ENCODE measurements around the gene TMEM37. TPM values are rescaled to one million over a fixed set of nuclear protein-coding genes. Genes with fewer than 3 reads are reported as not detected.

Gene TMEM37
- total and polyA plus RNA-seq, 9 donors: 2.0 to 10.9 (median 5.8) TPM

DNA sequence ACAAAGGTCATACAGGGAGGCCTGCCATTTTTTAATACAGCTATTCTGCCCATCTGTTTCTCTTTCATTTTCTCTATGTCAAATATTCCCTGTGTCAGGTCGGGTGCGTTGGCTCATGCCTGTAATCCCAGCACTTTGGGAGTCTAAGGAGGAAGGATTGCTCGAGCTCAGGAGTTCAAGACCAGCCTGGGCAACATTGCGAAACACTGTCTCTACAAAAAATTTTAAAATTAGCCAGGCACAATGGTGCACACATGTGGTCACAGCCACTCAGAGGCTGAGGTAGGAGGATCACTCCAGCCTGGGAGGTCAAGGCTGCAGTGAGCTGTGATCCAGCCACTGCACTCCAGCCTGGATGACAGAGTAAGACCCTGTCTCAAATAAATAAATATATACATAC lies 34.7 kb downstream of the TMEM37 start:
- Histone ChIP-seq H3K27ac (ENCODE audit: low read length) (no peak overlapping the region), H3K27me3 (ENCODE audit: control insufficient read depth, insufficient read depth, low read length) (no peaks in the 10 kb centered on the region), H3K4me1 (ENCODE audit: control insufficient read depth, insufficient read depth, low read length) (no peaks in the 10 kb centered on the region), H3K4me3 (ENCODE audit: low read length) (no peak overlapping the region), H3K9me3 (replicated peaks; ENCODE audit: control insufficient read depth, low read depth, low read length) (no peaks in the 10 kb centered on the region), H3K36me3 (ENCODE audit: control insufficient read depth, insufficient read depth, low read length) (no peaks in the 10 kb centered on the region)
- 64% methylated on average over 4 of the region's 4 CpGs for WGBS (ENCODE audit: insufficient coverage)
- DNase-seq: no peak

DNA sequence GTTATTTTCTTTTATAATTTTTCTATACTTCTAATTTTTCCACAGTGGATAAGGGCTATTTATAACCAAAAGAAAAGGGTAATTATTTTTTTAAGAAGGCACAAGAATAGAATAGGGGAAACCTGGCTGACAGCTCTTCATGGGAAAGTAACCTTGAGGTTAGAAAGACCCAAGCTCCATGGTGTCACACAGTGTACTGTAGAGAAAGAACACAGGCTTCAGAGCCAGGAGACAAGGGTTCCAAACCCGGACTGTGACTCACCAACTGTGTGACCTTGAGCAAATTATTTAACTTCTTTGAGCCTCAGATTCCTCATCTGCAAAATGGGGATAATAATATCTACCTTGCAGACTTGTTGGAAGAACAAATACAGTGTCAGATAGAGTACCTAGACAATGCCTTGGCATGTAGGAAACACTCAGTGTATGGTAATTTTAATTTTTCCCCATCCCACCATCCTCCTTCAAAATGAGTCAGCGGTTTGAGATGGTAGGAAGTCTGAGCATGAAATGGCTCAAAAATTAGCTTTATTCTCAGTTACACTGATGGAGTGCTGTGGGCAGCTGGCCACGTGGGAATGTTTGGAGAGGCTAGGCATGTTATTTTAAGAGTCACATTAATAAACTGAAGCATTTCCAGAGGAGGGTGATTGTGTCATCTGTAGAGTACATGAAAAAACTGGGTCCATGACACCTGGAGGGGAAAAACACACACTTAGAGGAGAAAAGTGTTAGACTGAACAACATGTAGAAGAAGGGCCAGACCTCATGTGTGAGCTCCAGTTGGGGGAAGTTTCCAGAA lies 36.7 kb downstream of the TMEM37 start:
- Histone ChIP-seq H3K9me3 (replicated peaks; ENCODE audit: control insufficient read depth, low read depth, low read length) (no peaks in the 10 kb centered on the region), H3K27ac (ENCODE audit: low read length) (no peak overlapping the region), H3K27me3 (ENCODE audit: control insufficient read depth, insufficient read depth, low read length) (no peaks in the 10 kb centered on the region), H3K4me3 (ENCODE audit: low read length) (no peak overlapping the region), H3K4me1 (ENCODE audit: control insufficient read depth, insufficient read depth, low read length) (no peaks in the 10 kb centered on the region), H3K36me3 (ENCODE audit: control insufficient read depth, insufficient read depth, low read length) (no peaks in the 10 kb centered on the region)
- 48% methylated on average over 2 of the region's 3 CpGs for WGBS (ENCODE audit: insufficient coverage)
- DNase-seq: no peak

DNA sequence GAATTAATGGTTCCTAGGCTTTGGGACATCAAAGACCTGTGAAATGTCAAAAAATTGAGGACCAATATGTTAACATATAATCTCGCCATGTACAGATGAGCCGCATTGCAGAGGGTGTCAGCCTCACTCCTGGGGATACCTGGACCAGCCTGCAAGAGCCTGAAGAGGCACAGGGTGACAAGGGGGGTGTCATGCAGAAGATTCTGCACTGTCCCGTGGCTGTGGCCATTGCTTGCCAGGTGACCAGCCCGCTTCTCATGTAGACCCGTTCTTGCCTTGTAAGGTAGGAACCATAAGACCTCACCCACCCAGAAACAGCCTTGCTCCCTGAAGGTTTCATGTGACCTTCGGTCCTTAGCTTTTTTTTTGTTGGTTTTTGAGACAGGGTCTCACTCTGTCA lies 37.5 kb downstream of the TMEM37 start:
- Histone ChIP-seq H3K36me3 (ENCODE audit: control insufficient read depth, insufficient read depth, low read length) (no peaks in the 10 kb centered on the region), H3K4me1 (ENCODE audit: control insufficient read depth, insufficient read depth, low read length) (no peaks in the 10 kb centered on the region), H3K27ac (ENCODE audit: low read length) (no peak overlapping the region), H3K4me3 (ENCODE audit: low read length) (no peak overlapping the region), H3K9me3 (replicated peaks; ENCODE audit: control insufficient read depth, low read depth, low read length) (no peaks in the 10 kb centered on the region), H3K27me3 (ENCODE audit: control insufficient read depth, insufficient read depth, low read length) (no peaks in the 10 kb centered on the region)
- DNase-seq: no peak
- 62% methylated on average over 4 of the region's 6 CpGs for whole genome bisulfite sequencing (ENCODE audit: insufficient coverage)

DNA sequence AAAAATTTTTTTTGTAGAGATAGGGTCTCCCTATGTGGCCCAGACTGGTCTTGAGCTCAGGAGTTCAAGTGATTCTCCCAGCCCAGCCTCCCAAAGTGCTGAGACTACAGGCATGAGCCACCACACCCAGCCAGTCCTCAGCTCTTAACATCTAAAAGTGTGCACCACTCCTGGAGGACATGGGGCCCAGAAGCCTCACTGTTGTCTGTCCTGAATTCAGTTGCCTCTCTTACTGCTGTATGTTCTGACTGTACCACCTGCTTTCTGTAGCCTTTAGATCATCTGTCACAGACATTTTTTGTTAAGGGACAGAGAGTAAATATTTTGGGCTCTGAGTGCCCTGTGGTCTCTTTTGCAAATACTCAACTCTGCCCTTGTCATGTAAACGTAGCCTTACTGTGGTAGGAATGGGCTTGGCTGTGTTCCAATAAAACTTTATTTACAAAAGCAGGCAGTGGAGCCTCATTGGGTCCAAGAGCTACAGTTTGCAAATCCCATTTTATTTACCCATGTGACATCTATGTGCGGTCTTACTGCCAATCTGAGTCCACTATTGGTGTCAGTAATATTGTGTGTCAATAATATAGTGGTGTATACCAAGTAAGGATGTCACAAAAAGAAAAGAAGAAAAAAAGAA lies 38.1 kb downstream of the TMEM37 start:
- no peak overlapping the region for H3K27ac ChIP-seq (ENCODE audit: low read length)
- H3K9me3 ChIP-seq (replicated peaks; ENCODE audit: control insufficient read depth, low read depth, low read length): no peaks in the 10 kb centered on the region
- no peaks in the 10 kb centered on the region for H3K36me3 ChIP-seq (ENCODE audit: control insufficient read depth, insufficient read depth, low read length)
- no peaks in the 10 kb centered on the region for H3K4me1 ChIP-seq (ENCODE audit: control insufficient read depth, insufficient read depth, low read length)
- no peak overlapping the region for H3K4me3 ChIP-seq (ENCODE audit: low read length)
- WGBS (ENCODE audit: insufficient coverage): no CpG with 5 or more reads among the region's 2 CpGs
- DNase-seq: no peak
- H3K27me3 ChIP-seq (ENCODE audit: control insufficient read depth, insufficient read depth, low read length): no peaks in the 10 kb centered on the region

DNA sequence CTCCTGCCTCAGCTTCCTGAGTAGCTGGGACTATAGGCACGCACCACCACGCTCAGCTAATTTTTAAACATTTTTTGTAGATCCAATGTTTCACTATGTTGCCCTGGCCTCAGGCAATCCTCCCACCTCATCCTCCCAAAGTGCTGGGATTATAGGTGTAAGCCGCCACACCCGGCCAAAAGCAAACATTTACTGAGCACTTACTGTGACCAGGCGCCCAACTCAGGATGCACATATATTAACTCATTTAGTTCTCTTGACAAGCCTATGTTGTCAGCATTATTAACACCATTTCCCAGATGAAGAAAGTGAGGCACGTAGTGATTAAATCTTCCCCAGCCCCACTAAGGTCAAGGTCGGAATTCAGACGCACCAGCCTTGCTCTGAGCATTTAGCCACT lies 41.1 kb downstream of the TMEM37 start:
- 90% methylated on average over 8 of the region's 8 CpGs for WGBS (ENCODE audit: insufficient coverage)
- peaks cover 17% of the 10 kb centered on the region for H3K4me1 ChIP-seq (ENCODE audit: control insufficient read depth, insufficient read depth, low read length)
- no peak overlapping the region for H3K27ac ChIP-seq (ENCODE audit: low read length)
- no peaks in the 10 kb centered on the region for H3K36me3 ChIP-seq (ENCODE audit: control insufficient read depth, insufficient read depth, low read length)
- H3K4me3 ChIP-seq (ENCODE audit: low read length): no peak overlapping the region
- H3K9me3 ChIP-seq (replicated peaks; ENCODE audit: control insufficient read depth, low read depth, low read length): no peaks in the 10 kb centered on the region
- no peak for DNase-seq
- H3K27me3 ChIP-seq (ENCODE audit: control insufficient read depth, insufficient read depth, low read length): no peaks in the 10 kb centered on the region

DNA sequence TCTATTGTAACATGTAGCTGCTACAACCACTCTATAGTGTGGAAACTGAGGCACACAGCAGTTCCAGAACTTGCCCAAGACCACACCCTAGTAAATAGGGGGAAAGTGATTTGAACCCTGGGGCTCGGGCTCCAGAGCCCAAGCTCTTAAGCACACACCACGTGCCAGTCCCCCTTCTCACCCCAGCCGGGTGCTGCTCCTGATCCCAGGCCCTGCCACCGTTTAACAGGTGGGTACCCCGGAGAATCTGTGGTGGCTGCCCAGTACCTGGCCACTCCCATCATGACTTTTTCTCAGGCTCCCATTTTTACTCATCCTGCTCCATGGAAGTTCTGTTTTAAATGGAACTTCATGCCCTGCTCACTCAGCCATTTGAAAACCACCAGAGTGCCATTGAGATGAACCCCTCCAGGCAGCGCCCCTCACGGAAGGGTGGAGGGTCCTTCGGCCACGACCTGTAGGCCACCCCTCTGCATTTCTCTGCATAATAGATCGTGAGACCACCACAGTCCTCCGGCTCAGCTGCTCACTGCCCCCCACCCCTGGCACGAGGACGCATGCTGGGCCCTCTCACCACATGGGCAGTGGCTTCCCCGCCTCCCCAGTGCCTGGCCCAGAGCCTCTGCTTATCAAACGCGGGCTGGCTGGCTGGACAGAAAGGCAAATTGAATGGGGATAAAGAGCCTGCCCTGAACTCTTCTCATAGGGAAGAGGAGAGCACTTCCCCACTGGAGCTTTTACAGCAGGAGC lies 42.1 kb downstream of the TMEM37 start:
- peaks cover 20% of the 10 kb centered on the region for H3K4me1 ChIP-seq (ENCODE audit: control insufficient read depth, insufficient read depth, low read length)
- no peak for DNase-seq
- no peaks in the 10 kb centered on the region for H3K27me3 ChIP-seq (ENCODE audit: control insufficient read depth, insufficient read depth, low read length)
- no peak overlapping the region for H3K27ac ChIP-seq (ENCODE audit: low read length)
- no peak overlapping the region for H3K4me3 ChIP-seq (ENCODE audit: low read length)
- 83% methylated on average over 14 of the region's 16 CpGs for WGBS (ENCODE audit: insufficient coverage)
- H3K9me3 ChIP-seq (replicated peaks; ENCODE audit: control insufficient read depth, low read depth, low read length): no peaks in the 10 kb centered on the region
- H3K36me3 ChIP-seq (ENCODE audit: control insufficient read depth, insufficient read depth, low read length): no peaks in the 10 kb centered on the region

DNA sequence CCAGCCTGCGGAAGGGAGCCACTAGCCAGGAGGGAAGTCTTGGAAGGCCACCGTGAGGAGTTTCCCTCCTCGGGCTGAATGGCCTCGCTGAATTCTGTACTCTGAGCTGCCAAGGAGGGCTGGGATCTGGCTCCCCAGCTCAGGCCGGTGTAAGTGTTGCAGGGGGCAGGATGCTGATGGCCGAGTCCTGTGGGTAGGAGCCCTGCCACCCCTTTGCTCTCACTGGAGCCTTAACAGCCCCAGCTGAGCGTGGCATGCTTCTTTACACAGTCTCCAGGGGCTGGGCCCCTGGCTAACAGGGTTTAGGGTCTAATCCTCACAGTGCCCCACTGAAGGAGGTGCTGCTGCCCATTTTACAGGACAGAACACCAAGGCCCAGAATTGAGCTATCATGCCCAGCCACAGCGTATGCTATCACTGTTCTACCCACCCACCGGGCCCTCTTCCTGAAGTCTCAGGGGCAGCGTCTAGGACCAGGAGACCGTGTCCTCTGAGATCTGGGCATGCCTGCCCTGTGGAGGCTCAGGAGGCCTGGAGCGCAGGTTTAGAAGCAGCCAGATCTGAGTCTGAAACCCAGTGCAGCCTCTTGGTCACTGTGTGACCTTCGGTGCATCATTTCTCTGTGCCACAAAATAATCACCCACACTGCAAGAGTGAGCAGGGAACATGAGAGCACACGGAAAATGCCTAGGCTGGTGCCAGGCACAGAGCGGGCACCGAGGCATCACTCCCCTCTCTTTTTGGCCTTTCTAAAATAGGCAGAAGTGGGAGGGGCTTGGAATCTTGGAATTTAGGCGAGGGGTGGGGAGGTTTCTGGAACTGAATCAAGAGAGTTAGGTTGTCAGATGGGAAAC lies 42.9 kb downstream of the TMEM37 start:
- Histone ChIP-seq H3K4me3 (ENCODE audit: low read length) (no peak overlapping the region), H3K27ac (ENCODE audit: low read length) (peak overlapping the region; percentile 17), H3K9me3 (replicated peaks; ENCODE audit: control insufficient read depth, low read depth, low read length) (no peaks in the 10 kb centered on the region), H3K27me3 (ENCODE audit: control insufficient read depth, insufficient read depth, low read length) (no peaks in the 10 kb centered on the region), H3K36me3 (ENCODE audit: control insufficient read depth, insufficient read depth, low read length) (no peaks in the 10 kb centered on the region), H3K4me1 (ENCODE audit: control insufficient read depth, insufficient read depth, low read length) (peaks cover 20% of the 10 kb centered on the region)
- 71% methylated on average over 13 of the region's 17 CpGs for WGBS (ENCODE audit: insufficient coverage)
- DNase-seq: no peak

DNA sequence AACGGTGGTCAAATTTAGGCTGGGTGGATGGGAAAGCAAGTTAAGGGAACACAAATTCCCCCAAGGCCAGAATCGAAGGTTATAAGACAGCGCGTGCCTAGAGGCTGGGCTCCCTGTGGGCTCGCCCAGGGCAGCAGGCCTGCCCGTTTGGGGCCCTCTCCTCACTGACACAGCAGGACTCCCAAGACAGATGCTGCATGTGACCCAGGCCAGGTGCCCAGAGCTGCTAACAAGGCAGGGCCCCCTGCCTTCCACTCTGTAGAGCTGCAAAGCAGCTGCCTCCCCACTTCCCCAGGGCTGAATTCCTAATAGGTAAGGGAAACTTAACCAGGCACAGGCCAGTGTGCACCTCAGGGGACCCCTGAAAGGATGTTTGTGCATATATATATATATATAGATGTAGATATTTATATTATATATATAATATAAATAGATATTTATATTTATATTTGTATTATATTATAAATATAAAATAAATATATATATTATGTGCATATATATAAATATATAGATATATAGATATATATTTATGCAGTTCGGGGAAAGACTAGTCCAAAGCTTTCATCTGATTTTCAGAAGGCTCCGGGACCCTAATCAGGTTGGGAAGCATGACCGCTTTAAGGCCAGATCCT lies 43.7 kb downstream of the TMEM37 start:
- H3K27ac ChIP-seq (ENCODE audit: low read length): peak overlapping the region; percentile 17
- peak; percentile 44 for DNase-seq
- no peaks in the 10 kb centered on the region for H3K9me3 ChIP-seq (replicated peaks; ENCODE audit: control insufficient read depth, low read depth, low read length)
- H3K27me3 ChIP-seq (ENCODE audit: control insufficient read depth, insufficient read depth, low read length): no peaks in the 10 kb centered on the region
- no peak overlapping the region for H3K4me3 ChIP-seq (ENCODE audit: low read length)
- WGBS (ENCODE audit: insufficient coverage): 60% methylated on average over 7 of the region's 9 CpGs
- no peaks in the 10 kb centered on the region for H3K36me3 ChIP-seq (ENCODE audit: control insufficient read depth, insufficient read depth, low read length)
- H3K4me1 ChIP-seq (ENCODE audit: control insufficient read depth, insufficient read depth, low read length): peaks cover 20% of the 10 kb centered on the region

DNA sequence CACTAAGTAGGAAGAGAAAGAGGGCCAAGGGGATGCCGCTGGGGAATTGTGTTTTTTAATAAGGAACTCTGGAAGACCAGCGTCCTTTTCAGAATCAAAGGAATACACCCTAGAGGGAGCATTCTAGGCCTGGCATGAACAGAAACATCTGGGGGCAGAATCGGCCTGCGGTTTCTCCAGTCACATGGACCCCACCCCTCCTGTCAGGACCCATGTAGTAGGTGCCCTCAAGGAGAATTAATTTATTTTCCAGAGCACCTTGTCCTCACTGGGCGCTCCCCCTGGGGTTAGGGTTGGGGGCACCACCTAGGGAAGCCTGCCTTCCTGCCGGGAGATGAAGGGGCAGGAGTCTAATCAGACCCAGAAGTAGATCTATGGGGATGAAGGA lies 44.2 kb downstream of the TMEM37 start:
- DNase-seq: no peak
- H3K27ac ChIP-seq (ENCODE audit: low read length): no peak overlapping the region
- no peak overlapping the region for H3K4me3 ChIP-seq (ENCODE audit: low read length)
- 28% methylated on average over 4 of the region's 6 CpGs for WGBS (ENCODE audit: insufficient coverage)
- H3K9me3 ChIP-seq (replicated peaks; ENCODE audit: control insufficient read depth, low read depth, low read length): no peaks in the 10 kb centered on the region
- no peaks in the 10 kb centered on the region for H3K36me3 ChIP-seq (ENCODE audit: control insufficient read depth, insufficient read depth, low read length)
- H3K27me3 ChIP-seq (ENCODE audit: control insufficient read depth, insufficient read depth, low read length): peaks cover under 1% of the 10 kb centered on the region
- peaks cover 20% of the 10 kb centered on the region for H3K4me1 ChIP-seq (ENCODE audit: control insufficient read depth, insufficient read depth, low read length)
